ENCODE results near the gene DNAJC27. TPM values are rescaled to one million over a fixed set of nuclear protein-coding genes. Genes with fewer than 3 reads are reported as not detected.

Gene DNAJC27
- total and polyA plus RNA-seq, 2 donors (not counting 1 experiment from before 2014, with no cell fraction given): 6.0 to 16.6 TPM

DNA sequence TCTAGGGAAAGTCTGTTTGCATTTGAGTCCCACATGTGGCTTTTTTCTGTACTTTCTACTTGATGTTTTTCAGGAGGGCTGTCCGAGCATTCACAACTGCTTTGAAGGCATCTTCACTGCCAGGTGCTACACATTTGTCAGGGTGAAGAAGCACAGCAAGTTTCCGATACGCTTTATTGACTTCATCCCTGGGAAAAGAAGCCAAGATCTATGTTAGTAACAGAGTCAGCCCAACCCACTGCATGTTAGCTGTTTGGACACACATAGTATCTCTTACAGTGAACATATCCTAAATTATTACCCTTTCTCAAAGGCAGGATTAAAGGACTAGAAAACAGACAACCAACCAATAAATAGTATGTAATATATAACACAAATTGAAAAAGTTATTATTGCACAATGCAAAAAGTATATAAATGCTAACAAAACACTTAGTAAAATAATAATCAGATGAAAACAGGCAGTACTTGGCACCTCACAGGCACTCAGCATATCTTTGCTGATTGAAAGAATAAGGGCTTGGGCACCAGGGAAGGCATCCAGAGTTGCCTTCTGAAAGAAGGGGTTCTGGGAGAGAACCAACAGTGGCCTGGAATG is 24.1 kb downstream of the DNAJC27 start:
- WGBS (ENCODE audit: insufficient coverage): 100% methylated on average over 3 of the region's 3 CpGs
- Histone ChIP-seq H2AFZ (ENCODE audit: insufficient read depth, low read depth, low read length, poor library complexity, severe bottlenecking) (no peak overlapping the region), H3K4me1 (ENCODE audit: control insufficient read depth in 2 of 2, insufficient read depth in 2 of 2, low read length in 2 of 2) (no peaks in the 10 kb centered on the region), H3K36me3 (replicated peaks in 1 of 2; ENCODE audit: control extremely low read depth in 1 of 2, control insufficient read depth in 1 of 2, extremely low read depth in 1 of 2, insufficient read depth in 2 of 2, low read length in 1 of 2) (peaks cover 5 to 34% of the 10 kb centered on the region in 2 experiments), H3K27me3 (replicated peaks in 1 of 4; ENCODE audit: control extremely low read depth in 1 of 4, control insufficient read depth in 3 of 4, insufficient read depth in 4 of 4, low read length in 3 of 4) (no peaks in the 10 kb centered on the region), H3K4me3 (ENCODE audit: control extremely low read depth in 1 of 5, extremely low read depth in 1 of 5, insufficient read depth in 1 of 5, low read depth in 2 of 5, low read length in 4 of 5) (no peak overlapping the region), H4K20me1 (ENCODE audit: control insufficient read depth, insufficient read depth, low read length, poor library complexity, severe bottlenecking) (no peaks in the 10 kb centered on the region), H3K27ac (ENCODE audit: low read length in 2 of 2) (no peak overlapping the region), H3K79me2 (ENCODE audit: control insufficient read depth, insufficient read depth, low read length) (no peaks in the 10 kb centered on the region), H3K9ac (ENCODE audit: low read length) (no peak overlapping the region), H3K4me2 (replicated peaks; ENCODE audit: low read depth, low read length, poor library complexity, severe bottlenecking) (no peak overlapping the region), H3K9me3 (ENCODE audit: control extremely low read depth in 1 of 3, control insufficient read depth in 2 of 3, insufficient read depth in 1 of 3, low read length in 2 of 3) (no peaks in the 10 kb centered on the region)
- CTCF ChIA-PET: no interaction called here
- ATAC-seq (ENCODE audit: low read depth) (no peak), DNase-seq (no peak)
- TF ChIP-seq, protein P1, sequence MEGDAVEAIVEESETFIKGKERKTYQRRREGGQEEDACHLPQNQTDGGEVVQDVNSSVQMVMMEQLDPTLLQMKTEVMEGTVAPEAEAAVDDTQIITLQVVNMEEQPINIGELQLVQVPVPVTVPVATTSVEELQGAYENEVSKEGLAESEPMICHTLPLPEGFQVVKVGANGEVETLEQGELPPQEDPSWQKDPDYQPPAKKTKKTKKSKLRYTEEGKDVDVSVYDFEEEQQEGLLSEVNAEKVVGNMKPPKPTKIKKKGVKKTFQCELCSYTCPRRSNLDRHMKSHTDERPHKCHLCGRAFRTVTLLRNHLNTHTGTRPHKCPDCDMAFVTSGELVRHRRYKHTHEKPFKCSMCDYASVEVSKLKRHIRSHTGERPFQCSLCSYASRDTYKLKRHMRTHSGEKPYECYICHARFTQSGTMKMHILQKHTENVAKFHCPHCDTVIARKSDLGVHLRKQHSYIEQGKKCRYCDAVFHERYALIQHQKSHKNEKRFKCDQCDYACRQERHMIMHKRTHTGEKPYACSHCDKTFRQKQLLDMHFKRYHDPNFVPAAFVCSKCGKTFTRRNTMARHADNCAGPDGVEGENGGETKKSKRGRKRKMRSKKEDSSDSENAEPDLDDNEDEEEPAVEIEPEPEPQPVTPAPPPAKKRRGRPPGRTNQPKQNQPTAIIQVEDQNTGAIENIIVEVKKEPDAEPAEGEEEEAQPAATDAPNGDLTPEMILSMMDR (IDR thresholded peaks at IDR 0.05): no peak
- no peak for TF ChIP-seq EZH2 (IDR thresholded peaks at IDR 0.05; ENCODE audit: borderline replicate concordance, insufficient read depth, low read depth, low read length, poor library complexity, severe bottlenecking)
- no peaks in the 10 kb centered on the region for H3K9me3 Mint-ChIP-seq (ENCODE audit: insufficient read depth)
- intact Hi-C loops (cut with micrococcal nuclease): no loop called here
- no peak overlapping the region for H3K4me3 Mint-ChIP-seq
- no peaks in the 10 kb centered on the region for H3K4me1 Mint-ChIP-seq
- H3K27me3 Mint-ChIP-seq: no peaks in the 10 kb centered on the region
- H3K27ac Mint-ChIP-seq: no peak overlapping the region
- POLR2A ChIA-PET: no interaction called here

DNA sequence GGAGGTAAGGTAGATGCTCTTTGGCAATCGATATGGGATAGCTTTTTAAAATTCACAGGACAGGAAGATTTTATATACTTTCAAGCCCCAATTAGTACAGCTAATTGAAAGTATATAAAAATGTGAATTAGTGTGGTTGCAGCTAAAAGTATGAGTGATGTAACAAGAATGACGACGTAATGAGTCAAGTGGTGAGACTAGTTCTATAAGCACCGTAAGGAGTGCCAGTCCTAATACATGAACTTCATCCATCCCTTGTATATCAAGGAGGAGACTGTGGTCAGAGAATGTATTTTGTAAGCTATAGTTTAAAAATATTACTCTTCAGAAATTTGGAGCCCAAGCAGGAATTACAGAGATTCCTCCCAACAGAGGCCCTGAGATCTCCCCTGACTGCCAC is 25.8 kb downstream of the DNAJC27 start:
- TF ChIP-seq, protein P1 (IDR thresholded peaks at IDR 0.05): no peak
- TF ChIP-seq EZH2 (IDR thresholded peaks at IDR 0.05; ENCODE audit: borderline replicate concordance, insufficient read depth, low read depth, low read length, poor library complexity, severe bottlenecking): no peak
- no peak for ATAC-seq (ENCODE audit: low read depth)
- WGBS (ENCODE audit: insufficient coverage): no CpG with 5 or more reads among the region's 4 CpGs
- H3K27ac Mint-ChIP-seq: no peak overlapping the region
- ChIA-PET CTCF (interaction anchor here (0.6 to 0.9 kb wide), 3 partner anchors 41 to 250 kb away, joined by 3 to 4 read pairs (median 3); no protein-coding TSS in a partner anchor), POLR2A (interaction anchor here (0.6 kb wide), 1 partner anchor 71 kb away, joined by 6 read pairs; no protein-coding TSS in a partner anchor)
- no peaks in the 10 kb centered on the region for H3K79me2 ChIP-seq (ENCODE audit: control insufficient read depth, insufficient read depth, low read length)
- intact Hi-C loops (cut with micrococcal nuclease): no loop called here
- no peak overlapping the region for H3K4me3 Mint-ChIP-seq
- H3K9me3 ChIP-seq (ENCODE audit: control extremely low read depth in 1 of 3, control insufficient read depth in 2 of 3, insufficient read depth in 1 of 3, low read length in 2 of 3): no peaks in the 10 kb centered on the region
- no peaks in the 10 kb centered on the region for H3K9me3 Mint-ChIP-seq (ENCODE audit: insufficient read depth)
- peaks cover 5 to 25% of the 10 kb centered on the region in 2 experiments for H3K36me3 ChIP-seq (replicated peaks in 1 of 2; ENCODE audit: control extremely low read depth in 1 of 2, control insufficient read depth in 1 of 2, extremely low read depth in 1 of 2, insufficient read depth in 2 of 2, low read length in 1 of 2)
- no peak overlapping the region for H3K4me2 ChIP-seq (replicated peaks; ENCODE audit: low read depth, low read length, poor library complexity, severe bottlenecking)
- H3K4me1 ChIP-seq (ENCODE audit: control insufficient read depth in 2 of 2, insufficient read depth in 2 of 2, low read length in 2 of 2): no peaks in the 10 kb centered on the region
- no peak overlapping the region for H3K27ac ChIP-seq (ENCODE audit: low read length in 2 of 2)
- H3K9ac ChIP-seq (ENCODE audit: low read length): no peak overlapping the region
- no peak overlapping the region for H2AFZ ChIP-seq (ENCODE audit: insufficient read depth, low read depth, low read length, poor library complexity, severe bottlenecking)
- no peaks in the 10 kb centered on the region for H3K4me1 Mint-ChIP-seq
- H3K4me3 ChIP-seq (ENCODE audit: control extremely low read depth in 1 of 5, extremely low read depth in 1 of 5, insufficient read depth in 1 of 5, low read depth in 2 of 5, low read length in 4 of 5): no peak overlapping the region
- H3K27me3 ChIP-seq (replicated peaks in 1 of 4; ENCODE audit: control extremely low read depth in 1 of 4, control insufficient read depth in 3 of 4, insufficient read depth in 4 of 4, low read length in 3 of 4): no peaks in the 10 kb centered on the region
- no peaks in the 10 kb centered on the region for H3K27me3 Mint-ChIP-seq
- DNase-seq: no peak
- no peaks in the 10 kb centered on the region for H4K20me1 ChIP-seq (ENCODE audit: control insufficient read depth, insufficient read depth, low read length, poor library complexity, severe bottlenecking)

Data from B cell (primary cell).